H9 (cell line): ENCODE measurements around the gene TGFBR1. TPM values are rescaled to one million over a fixed set of nuclear protein-coding genes. Genes with fewer than 3 reads are reported as not detected.

Experiments
- DNase-seq: peaks from one replicate; pipeline ENCODE4 v3.0.0-alpha.2; 2017
- H2AFZ ChIP-seq: one replicate; pipeline ENCODE4 v1.6.1; 2013; ENCODE audit warnings: mild to moderate bottlenecking, low read length, control low read depth, moderate library complexity
- H2AK5ac ChIP-seq: 2 replicates; pipeline ENCODE4 v1.6.1; 2013; ENCODE audit warnings: low read length, control low read depth, mixed read lengths; ENCODE audit not compliant: insufficient read length
- H2BK120ac ChIP-seq: one replicate; pipeline ENCODE4 v1.6.1; 2013; ENCODE audit warnings: low read depth, mild to moderate bottlenecking, low read length, control low read depth, inconsistent platforms; ENCODE audit not compliant: poor library complexity, severe bottlenecking
- H2BK12ac ChIP-seq: 2 replicates; pipeline ENCODE4 v1.6.1; 2013; ENCODE audit warnings: low read length, control low read depth, mixed read lengths, low read depth; ENCODE audit not compliant: insufficient read length
- H2BK15ac ChIP-seq: 2 replicates; pipeline ENCODE4 v1.6.1; 2013; ENCODE audit warnings: low read depth, low read length, control low read depth
- H2BK20ac ChIP-seq: one replicate; pipeline ENCODE4 v1.6.1; 2013; ENCODE audit warnings: low read depth, mild to moderate bottlenecking, low read length, control low read depth, inconsistent platforms; ENCODE audit not compliant: poor library complexity, severe bottlenecking
- H2BK5ac ChIP-seq: 2 replicates; pipeline ENCODE4 v1.6.1; 2013; ENCODE audit warnings: low read length, control low read depth, mixed read lengths; ENCODE audit not compliant: insufficient read length
- H3K14ac ChIP-seq: 2 replicates; pipeline ENCODE4 v1.6.1; 2013; ENCODE audit warnings: low read length, control low read depth; ENCODE audit not compliant: insufficient read depth
- H3K18ac ChIP-seq: 2 replicates; pipeline ENCODE4 v1.6.1; 2013; ENCODE audit warnings: low read depth, mild to moderate bottlenecking, mixed read lengths, low read length, control low read depth; ENCODE audit not compliant: insufficient read length
- H3K23ac ChIP-seq: 2 replicates; pipeline ENCODE4 v1.6.1; 2013; ENCODE audit warnings: low read length, control low read depth, mixed read lengths, low read depth; ENCODE audit not compliant: insufficient read length
- H3K23me2 ChIP-seq: 2 replicates; pipeline ENCODE4 v1.6.1; 2013; ENCODE audit warnings: low read depth, mild to moderate bottlenecking, mixed read lengths, low read length, control low read depth; ENCODE audit not compliant: insufficient read length, poor library complexity, severe bottlenecking
- H3K27ac ChIP-seq: 2 replicates; pipeline ENCODE4 v1.5.1; 2013; ENCODE audit warnings: low read length, control low read depth, mixed read lengths, low read depth; ENCODE audit not compliant: insufficient read length
- H3K27me3 ChIP-seq: 2 replicates; pipeline ENCODE4 v1.6.1; 2013; ENCODE audit warnings: low read length, control low read depth, inconsistent platforms; ENCODE audit not compliant: insufficient read depth
- H3K4ac ChIP-seq: 2 replicates; pipeline ENCODE4 v1.6.1; 2013; ENCODE audit warnings: low read depth, mild to moderate bottlenecking, control low read depth, inconsistent platforms, low read length, moderate library complexity
- H3K4me1 ChIP-seq: 2 replicates; pipeline ENCODE4 v1.6.1; 2013; ENCODE audit warnings: low read length, control low read depth, inconsistent platforms; ENCODE audit not compliant: insufficient read depth
- H3K4me2 ChIP-seq: 2 replicates; pipeline ENCODE4 v1.6.1; 2013; ENCODE audit warnings: low read length, control low read depth, mixed read lengths; ENCODE audit not compliant: insufficient read length, insufficient read depth
- H3K56ac ChIP-seq: 2 replicates; pipeline ENCODE4 v1.6.1; 2013; ENCODE audit warnings: low read depth, mild to moderate bottlenecking, mixed read lengths, low read length, control low read depth; ENCODE audit not compliant: insufficient read length
- H3K79me1 ChIP-seq: 2 replicates; pipeline ENCODE4 v1.6.1; 2013; ENCODE audit warnings: low read depth, mild to moderate bottlenecking, moderate library complexity, low read length, control low read depth, inconsistent platforms; ENCODE audit not compliant: insufficient read depth, poor library complexity, severe bottlenecking
- H3K79me2 ChIP-seq: 2 replicates; pipeline ENCODE4 v1.6.1; 2013; ENCODE audit warnings: low read length, control low read depth, inconsistent platforms; ENCODE audit not compliant: insufficient read depth
- H3K9ac ChIP-seq: 2 replicates; pipeline ENCODE4 v1.6.1; 2013; ENCODE audit warnings: low read length, control low read depth, mixed read lengths; ENCODE audit not compliant: insufficient read length; ENCODE audit errors: extremely low read depth
- H3K9me3 ChIP-seq: one replicate; pipeline ENCODE4 v1.6.1; 2013; ENCODE audit warnings: low read depth, low read length, inconsistent platforms; ENCODE audit not compliant: control insufficient read depth
- H3T11ph ChIP-seq: one replicate; pipeline ENCODE4 v1.6.1; 2013; ENCODE audit warnings: mild to moderate bottlenecking, low read length, control low read depth, inconsistent platforms
- H4K20me1 ChIP-seq: one replicate; pipeline ENCODE4 v1.6.1; 2013; ENCODE audit not compliant: control insufficient read depth, insufficient read length, insufficient read depth
- H4K5ac ChIP-seq: 2 replicates; pipeline ENCODE4 v1.6.1; 2013; ENCODE audit warnings: low read depth, mild to moderate bottlenecking, mixed read lengths, low read length, control low read depth; ENCODE audit not compliant: insufficient read length
- H4K8ac ChIP-seq: replicated peaks from 2 replicates; pipeline ENCODE4 v1.6.1; 2013; ENCODE audit warnings: low read length, control low read depth, mixed read lengths, low read depth; ENCODE audit not compliant: insufficient read length
- H4K91ac ChIP-seq: 2 replicates; pipeline ENCODE4 v1.6.1; 2013; ENCODE audit warnings: low read depth, mild to moderate bottlenecking, moderate library complexity, mixed read lengths, low read length, control low read depth; ENCODE audit not compliant: insufficient read length
- H3K27ac Mint-ChIP-seq, 3 experiments: 2 replicates in 2 of 3; 3 replicates in 1 of 3; pipeline ENCODE4 v1.8.0; 2020 to 2021; ENCODE audit warnings: mixed read lengths in 3 of 3, mild to moderate bottlenecking in 1 of 3, moderate library complexity in 1 of 3
- H3K27me3 Mint-ChIP-seq: 2 replicates; pipeline ENCODE4 v1.8.0; 2021; ENCODE audit warnings: low read depth, mild to moderate bottlenecking, moderate library complexity, mixed read lengths
- H3K36me3 Mint-ChIP-seq, 3 experiments: 2 replicates in 2 of 3; 3 replicates in 1 of 3; pipeline ENCODE4 v1.8.0; 2020 to 2021; ENCODE audit warnings: low read depth in 3 of 3, mixed read lengths in 3 of 3; ENCODE audit not compliant: insufficient read depth in 1 of 3
- H3K4me1 Mint-ChIP-seq, 2 experiments: 2 replicates each; pipeline ENCODE4 v1.8.0; 2020; ENCODE audit warnings: mixed read lengths in 2 of 2
- H3K4me3 Mint-ChIP-seq, 2 experiments: 2 replicates in 1 of 2; 3 replicates in 1 of 2; pipeline ENCODE4 v1.8.0; 2020 to 2021; ENCODE audit warnings: mild to moderate bottlenecking in 2 of 2, mixed read lengths in 2 of 2, moderate library complexity in 1 of 2
- H3K9me3 Mint-ChIP-seq, 2 experiments: 2 replicates in 1 of 2; 3 replicates in 1 of 2; pipeline ENCODE4 v1.8.0; 2020; ENCODE audit warnings: mild to moderate bottlenecking in 2 of 2, mixed read lengths in 2 of 2, moderate library complexity in 1 of 2
- CTCF ChIP-seq: fragments of 200-600 bp; sonication (generic); conservative IDR thresholded peaks from 3 replicates; pipeline ENCODE4 v1.8.0; 2021; ENCODE audit warnings: antibody characterized with exemption, mild to moderate bottlenecking
- WGBS: extraction: QIAGEN DNeasy Blood & Tissue Kit; methylation state at CpG from one replicate; pipeline ENCODE4 v1.1.7; 2013; ENCODE audit warnings: missing lambda C conversion rate, low lambda C conversion rate, mixed read lengths; ENCODE audit not compliant: insufficient read length; ENCODE audit errors: extremely low coverage; 5-methylcytosine and 5-hydroxymethylcytosine counted together
- total RNA-seq: library from RNA; stranded (reverse); gene quantifications from 2 replicates; pipeline ENCODE4 v1.2.1, GENCODE V29; 2021

TGFBR1 gene
- total RNA-seq, 1 experiment from 2014 or later, result 59.3 TPM

GRCh38 chr9:99069546-99069945 lies 35.4 kb upstream of the TGFBR1 start:
- no peak overlapping the region for H2BK15ac ChIP-seq
- H3K23ac ChIP-seq, result no peak overlapping the region
- Mint-ChIP-seq H3K27me3 (no peaks in the 10 kb centered on the region; the same call in 1 of the 2 replicates), H3K9me3 (no peaks in the 10 kb centered on the region), H3K4me3 (no peak overlapping the region), H3K4me1 (peaks cover 5 to 9% of the 10 kb centered on the region in 2 experiments; a peak in 2 of 4 replicates), H3K27ac (no peak overlapping the region), H3K36me3 (no peaks in the 10 kb centered on the region)
- H4K8ac ChIP-seq, result no peak overlapping the region
- H3K56ac ChIP-seq, result no peak overlapping the region
- no peak overlapping the region for H2BK120ac ChIP-seq
- H3K27ac ChIP-seq, result no peak overlapping the region
- no peak overlapping the region for H2BK5ac ChIP-seq
- no peak overlapping the region for H3T11ph ChIP-seq
- H4K91ac ChIP-seq, result no peak overlapping the region
- H3K9me3 ChIP-seq, result no peaks in the 10 kb centered on the region
- H2AK5ac ChIP-seq, result no peak overlapping the region
- H4K5ac ChIP-seq, result no peak overlapping the region
- no peak overlapping the region for H3K9ac ChIP-seq
- no peaks in the 10 kb centered on the region for H3K27me3 ChIP-seq
- H3K79me2 ChIP-seq, result no peaks in the 10 kb centered on the region
- no peak overlapping the region for H2AFZ ChIP-seq
- H2BK12ac ChIP-seq, result no peak overlapping the region
- H2BK20ac ChIP-seq, result no peak overlapping the region
- no peak overlapping the region for H3K18ac ChIP-seq
- H3K23me2 ChIP-seq, result no peaks in the 10 kb centered on the region
- no peaks in the 10 kb centered on the region for H3K79me1 ChIP-seq
- H4K20me1 ChIP-seq, result no peaks in the 10 kb centered on the region
- WGBS, result no CpG with 5 or more reads among the region's 12 CpGs
- no peaks in the 10 kb centered on the region for H3K4me1 ChIP-seq
- no peak overlapping the region for H3K14ac ChIP-seq
- no peak overlapping the region for H3K4ac ChIP-seq
- DNase-seq, result no peak
- no peak overlapping the region for H3K4me2 ChIP-seq
- no peak for TF ChIP-seq CTCF
